Measurements from ENCODE around the gene TGFBR3. TPM values are rescaled to one million over a fixed set of nuclear protein-coding genes. Genes with fewer than 3 reads are reported as not detected.
A peak's percentile ranks its signal among the peaks of the same experiment; 100 is the strongest.

Gene TGFBR3
- total and polyA plus RNA-seq, 2 experiments from 2014 or later: 46.8 to 68.3 TPM

GRCh38 chr1:91795591-91796389 lies 90.2 kb downstream of the TGFBR3 start:
- DNase-seq (ENCODE audit: low spot score): no peak
- no peaks in the 10 kb centered on the region for H3K27me3 ChIP-seq
- H3K9me3 ChIP-seq (ENCODE audit: low read depth): no peaks in the 10 kb centered on the region
- no peaks in the 10 kb centered on the region for H3K9me2 ChIP-seq (replicated peaks; ENCODE audit: insufficient read depth)
- H3K4me2 ChIP-seq: peak overlapping the region; percentile 9
- no peak overlapping the region for H2AFZ ChIP-seq
- no peak overlapping the region for H3K4me3 ChIP-seq
- TF ChIP-seq EZH2phosphoT487 (IDR thresholded peaks at IDR 0.05; ENCODE audit: low read depth, severe bottlenecking, unreplicated experiment) (no peak), CTCF (IDR thresholded peaks at IDR 0.05; ENCODE audit: poor library complexity) (no peak), EZH2 (IDR thresholded peaks at IDR 0.05; ENCODE audit: borderline replicate concordance) (no peak)
- H4K20me1 ChIP-seq (ENCODE audit: insufficient read depth, poor library complexity, severe bottlenecking): no peaks in the 10 kb centered on the region
- peaks cover 37% of the 10 kb centered on the region for H3K4me1 ChIP-seq (ENCODE audit: insufficient read depth)
- H3K27ac ChIP-seq: peak overlapping the region; percentile 26
- H3K79me2 ChIP-seq: peaks cover 11% of the 10 kb centered on the region
- WGBS (ENCODE audit: low lambda C conversion rate, missing lambda C conversion rate): 71% methylated on average over 7 of the region's 7 CpGs
- H3K36me3 ChIP-seq (replicated peaks; ENCODE audit: insufficient read depth, low read depth): no peaks in the 10 kb centered on the region

- WGBS (ENCODE audit: low lambda C conversion rate, missing lambda C conversion rate): 88% methylated on average over 3 of the region's 3 CpGs
- H3K4me2 ChIP-seq: no peak overlapping the region
- H3K36me3 ChIP-seq (replicated peaks; ENCODE audit: insufficient read depth, low read depth): no peaks in the 10 kb centered on the region
- no peaks in the 10 kb centered on the region for H4K20me1 ChIP-seq (ENCODE audit: insufficient read depth, poor library complexity, severe bottlenecking)
- no peaks in the 10 kb centered on the region for H3K9me3 ChIP-seq (ENCODE audit: low read depth)
- H3K9me2 ChIP-seq (replicated peaks; ENCODE audit: insufficient read depth): no peaks in the 10 kb centered on the region
- peaks cover 39% of the 10 kb centered on the region for H3K4me1 ChIP-seq (ENCODE audit: insufficient read depth)
- H3K79me2 ChIP-seq: peaks cover 17% of the 10 kb centered on the region
- TF ChIP-seq CTCF (IDR thresholded peaks at IDR 0.05; ENCODE audit: poor library complexity) (no peak), EZH2phosphoT487 (IDR thresholded peaks at IDR 0.05; ENCODE audit: low read depth, severe bottlenecking, unreplicated experiment) (no peak), EZH2 (IDR thresholded peaks at IDR 0.05; ENCODE audit: borderline replicate concordance) (no peak)
- no peaks in the 10 kb centered on the region for H3K27me3 ChIP-seq
- no peak overlapping the region for H2AFZ ChIP-seq
- H3K4me3 ChIP-seq: no peak overlapping the region
- H3K27ac ChIP-seq: no peak overlapping the region
- no peak for DNase-seq (ENCODE audit: low spot score)
Observed at GRCh38 chr1:91793877-91794276, 92.1 kb downstream of the TGFBR3 start.

- Histone ChIP-seq H3K27me3 (no peaks in the 10 kb centered on the region), H3K4me3 (no peak overlapping the region), H3K9me3 (ENCODE audit: low read depth) (no peaks in the 10 kb centered on the region), H2AFZ (no peak overlapping the region), H3K9me2 (replicated peaks; ENCODE audit: insufficient read depth) (no peaks in the 10 kb centered on the region), H3K4me1 (ENCODE audit: insufficient read depth) (peaks cover 34% of the 10 kb centered on the region), H3K36me3 (replicated peaks; ENCODE audit: insufficient read depth, low read depth) (no peaks in the 10 kb centered on the region), H4K20me1 (ENCODE audit: insufficient read depth, poor library complexity, severe bottlenecking) (no peaks in the 10 kb centered on the region), H3K4me2 (no peak overlapping the region), H3K27ac (no peak overlapping the region), H3K79me2 (peaks cover 17% of the 10 kb centered on the region)
- WGBS (ENCODE audit: low lambda C conversion rate, missing lambda C conversion rate): 96% methylated on average over 5 of the region's 5 CpGs
- no peak for DNase-seq (ENCODE audit: low spot score)
- TF ChIP-seq CTCF (IDR thresholded peaks at IDR 0.05; ENCODE audit: poor library complexity) (no peak), EZH2phosphoT487 (IDR thresholded peaks at IDR 0.05; ENCODE audit: low read depth, severe bottlenecking, unreplicated experiment) (no peak), EZH2 (IDR thresholded peaks at IDR 0.05; ENCODE audit: borderline replicate concordance) (no peak)
Observed at GRCh38 chr1:91793189-91793588, 92.8 kb downstream of the TGFBR3 start.
